H1 (cell line): ENCODE data around the gene PRDM1. TPM values are rescaled to one million over a fixed set of nuclear protein-coding genes. Genes with fewer than 3 reads are reported as not detected.

Experiments
- CTCF ChIA-PET: fragments of 300-600 bp; sonication (Branson Sonifier 250); formaldehyde crosslinking; loops from one replicate; lab custom pipeline; 2021; ENCODE audit not compliant: partially characterized antibody; lab: Charles Lee
- POLR2A ChIA-PET: fragments of 300-600 bp; sonication (Branson Sonifier 250); formaldehyde crosslinking; loops from one replicate; lab custom pipeline; 2021; ENCODE audit warnings: inconsistent platforms; ENCODE audit not compliant: partially characterized antibody; lab: Charles Lee
- DNase-seq, 2 experiments: peaks; one replicate each; pipeline versions ENCODE4 v3.0.0 to v3.0.0-alpha.2; 2010 to 2022; ENCODE audit warnings: low spot score in 2 of 2, low read depth in 1 of 2, mixed read lengths in 1 of 2
- FAIRE-seq: peaks from 2 replicates; lab custom pipeline; 2011; peaks lifted over from hg19 to GRCh38; lab: Jason Lieb, UNC
- H2AFZ ChIP-seq: 2 replicates; pipeline ENCODE4 v1.8.1; 2012; ENCODE audit warnings: low read length, inconsistent platforms
- H2AK5ac ChIP-seq: 2 replicates; pipeline ENCODE4 v1.6.1; 2013; ENCODE audit warnings: low read depth, low read length
- H2BK120ac ChIP-seq: replicated peaks from 2 replicates; pipeline ENCODE3; 2013; ENCODE audit warnings: low read depth, low read length, inconsistent platforms
- H2BK12ac ChIP-seq: 2 replicates; pipeline ENCODE4 v1.6.1; 2013; ENCODE audit warnings: low read depth, low read length
- H2BK15ac ChIP-seq: 2 replicates; pipeline ENCODE4 v1.6.1; 2013; ENCODE audit warnings: low read length
- H2BK20ac ChIP-seq: 2 replicates; pipeline ENCODE4 v1.6.1; 2013; ENCODE audit warnings: low read length
- H2BK5ac ChIP-seq: 2 replicates; pipeline ENCODE4 v1.6.1; 2013; ENCODE audit warnings: low read depth, low read length
- H3K14ac ChIP-seq: 2 replicates; pipeline ENCODE4 v1.6.1; 2013; ENCODE audit warnings: inconsistent platforms; ENCODE audit not compliant: insufficient read length
- H3K18ac ChIP-seq: 2 replicates; pipeline ENCODE4 v1.6.1; 2013; ENCODE audit warnings: low read length; ENCODE audit errors: extremely low read depth
- H3K23ac ChIP-seq: 2 replicates; pipeline ENCODE4 v1.6.1; 2013; ENCODE audit warnings: inconsistent platforms; ENCODE audit not compliant: insufficient read length
- H3K23me2 ChIP-seq: 2 replicates; pipeline ENCODE4 v1.6.1; 2013; ENCODE audit warnings: low read depth, low read length
- H3K27ac ChIP-seq: 2 replicates; pipeline ENCODE4 v1.6.1; 2011; ENCODE audit warnings: low read depth, low read length, inconsistent platforms
- H3K27me3 ChIP-seq, 4 experiments: replicated peaks in 1 of 4; 1 replicate in 1 of 4; 2 replicates in 3 of 4; pipeline versions ENCODE4 v1.6.1 to v1.8.1; 2011 to 2013; ENCODE audit warnings: low read length in 3 of 4, mild to moderate bottlenecking in 3 of 4, inconsistent platforms in 2 of 4, mixed read lengths in 2 of 4, moderate library complexity in 1 of 4; ENCODE audit not compliant: control insufficient read depth in 3 of 4, insufficient read depth in 3 of 4; ENCODE audit errors: extremely low read depth in 1 of 4
- H3K36me3 ChIP-seq, 4 experiments: 2 replicates each; pipeline versions ENCODE4 v1.6.1 to v1.8.1; 2011 to 2013; ENCODE audit warnings: mild to moderate bottlenecking in 4 of 4, low read length in 3 of 4, moderate library complexity in 2 of 4, control low read depth in 1 of 4, inconsistent platforms in 1 of 4; ENCODE audit not compliant: insufficient read depth in 4 of 4, control insufficient read depth in 2 of 4
- H3K4ac ChIP-seq: replicated peaks from 2 replicates; pipeline ENCODE3; 2013; ENCODE audit warnings: low read length, low read depth, mixed read lengths, inconsistent platforms; ENCODE audit not compliant: insufficient read length
- H3K4me1 ChIP-seq, 4 experiments: replicated peaks in 1 of 4; 1 replicate in 1 of 4; 2 replicates in 3 of 4; pipeline versions ENCODE4 v1.6.1 to v1.8.1; 2011 to 2013; ENCODE audit warnings: low read length in 3 of 4, inconsistent platforms in 2 of 4, mixed read lengths in 1 of 4; ENCODE audit not compliant: insufficient read depth in 4 of 4, control insufficient read depth in 3 of 4
- H3K4me2 ChIP-seq, 2 experiments: 2 replicates each; pipeline versions ENCODE4 v1.6.1 to v1.8.1; 2011 to 2013; ENCODE audit warnings: low read depth in 2 of 2, low read length in 2 of 2, control low read depth in 1 of 2, inconsistent platforms in 1 of 2, mild to moderate bottlenecking in 1 of 2; ENCODE audit not compliant: insufficient read depth in 1 of 2
- H3K4me3 ChIP-seq, 4 experiments: fragments of 200-600, 300-600 bp in 1 of 4; sonication (generic), shearing (Covaris generic), sonication (Bioruptor Twin) in 1 of 4; 2 replicates each; pipeline versions ENCODE4 v1.5.1 to v1.8.1; 2011 to 2016; ENCODE audit warnings: low read length in 4 of 4, low read depth in 3 of 4, control low read depth in 2 of 4, inconsistent platforms in 2 of 4, mild to moderate bottlenecking in 2 of 4, mixed read lengths in 1 of 4, moderate library complexity in 1 of 4; ENCODE audit not compliant: insufficient read depth in 2 of 4; ENCODE audit errors: extremely low read depth in 1 of 4
- H3K56ac ChIP-seq: replicated peaks from 2 replicates; pipeline ENCODE3; 2013; ENCODE audit warnings: low read depth, mild to moderate bottlenecking, mixed read lengths, low read length, inconsistent platforms; ENCODE audit not compliant: insufficient read length
- H3K79me1 ChIP-seq: 2 replicates; pipeline ENCODE4 v1.6.1; 2013; ENCODE audit warnings: low read depth, low read length, control low read depth
- H3K79me2 ChIP-seq, 2 experiments: 2 replicates each; pipeline versions ENCODE4 v1.6.1 to v1.8.1; 2012 to 2013; ENCODE audit warnings: low read length in 2 of 2, mild to moderate bottlenecking in 2 of 2, inconsistent platforms in 1 of 2; ENCODE audit not compliant: insufficient read depth in 2 of 2, control insufficient read depth in 1 of 2
- H3K9ac ChIP-seq, 4 experiments: replicated peaks in 1 of 4; 1 replicate in 1 of 4; 2 replicates in 3 of 4; pipeline versions ENCODE4 v1.6.1 to v1.8.1; 2011 to 2013; ENCODE audit warnings: low read depth in 3 of 4, low read length in 3 of 4, control low read depth in 2 of 4, mild to moderate bottlenecking in 2 of 4, moderate library complexity in 2 of 4, inconsistent platforms in 1 of 4; ENCODE audit errors: extremely low read depth in 1 of 4
- H3K9me3 ChIP-seq, 2 experiments: 2 replicates each; pipeline versions ENCODE4 v1.6.1 to v1.8.1; 2012 to 2013; ENCODE audit warnings: mild to moderate bottlenecking in 2 of 2, moderate library complexity in 2 of 2, control low read depth in 1 of 2, inconsistent platforms in 1 of 2, low read depth in 1 of 2, low read length in 1 of 2, mixed read lengths in 1 of 2; ENCODE audit not compliant: insufficient read depth in 2 of 2
- H4K20me1 ChIP-seq, 2 experiments: replicated peaks in 1 of 2; 2 replicates each; pipeline versions ENCODE3 to v1.8.1; 2011 to 2013; ENCODE audit warnings: inconsistent platforms in 2 of 2, low read length in 2 of 2, mild to moderate bottlenecking in 1 of 2; ENCODE audit not compliant: insufficient read depth in 2 of 2, control insufficient read depth in 1 of 2
- H4K5ac ChIP-seq: 2 replicates; pipeline ENCODE4 v1.6.1; 2013; ENCODE audit warnings: low read length, low read depth, mixed read lengths, inconsistent platforms; ENCODE audit not compliant: insufficient read length
- H4K8ac ChIP-seq: 2 replicates; pipeline ENCODE4 v1.8.0; 2013; ENCODE audit warnings: mild to moderate bottlenecking, moderate library complexity, low read length, inconsistent platforms; ENCODE audit not compliant: insufficient read depth; ENCODE audit errors: extremely low read depth
- H4K91ac ChIP-seq: replicated peaks from 2 replicates; pipeline ENCODE3; 2013; ENCODE audit warnings: low read length, mixed read lengths, inconsistent platforms; ENCODE audit not compliant: insufficient read length
- BACH1 ChIP-seq: IDR thresholded peaks from 2 replicates; pipeline ENCODE4 v1.6.1; 2012; ENCODE audit warnings: low read length, improper control_type of control experiment
- CHD1 ChIP-seq: IDR thresholded peaks from 2 replicates; pipeline ENCODE4 v1.6.1; 2012; ENCODE audit warnings: low read depth, low read length, improper control_type of control experiment
- GTF2F1 ChIP-seq: IDR thresholded peaks from 2 replicates; pipeline ENCODE4 v1.6.1; 2012; ENCODE audit warnings: low read depth, low read length, improper control_type of control experiment, borderline replicate concordance
- JUN ChIP-seq: IDR thresholded peaks from 2 replicates; pipeline ENCODE4 v1.6.1; 2011; ENCODE audit warnings: low read depth, mild to moderate bottlenecking, improper control_type of control experiment, low read length
- RFX5 ChIP-seq: IDR thresholded peaks from 2 replicates; pipeline ENCODE4 v1.6.1; 2011; ENCODE audit warnings: low read depth, low read length, improper control_type of control experiment, borderline replicate concordance
- SP1 ChIP-seq: IDR thresholded peaks from 2 replicates; pipeline ENCODE4 v1.6.1; 2011; ENCODE audit warnings: low read depth, low read length
- TEAD4 ChIP-seq: IDR thresholded peaks from 2 replicates; pipeline ENCODE4 v1.6.1; 2012; ENCODE audit warnings: low read depth, low read length, inconsistent platforms, mixed read lengths
- whole genome bisulfite sequencing, 2 experiments: shearing (Covaris generic) in 1 of 2; methylation state at CpG; one replicate each; pipeline versions ENCODE4 v1.1.6 to v1.1.7; 2013 to 2015; ENCODE audit warnings: low lambda C conversion rate in 2 of 2, mixed read lengths in 2 of 2, inconsistent platforms in 1 of 2, low coverage in 1 of 2, missing lambda C conversion rate in 1 of 2; ENCODE audit not compliant: insufficient replicate concordance in 2 of 2, insufficient coverage in 1 of 2, insufficient read length in 1 of 2; ENCODE audit errors: extremely low coverage in 1 of 2, missing lambda C conversion rate in 1 of 2; 5-methylcytosine and 5-hydroxymethylcytosine counted together
- polyA plus RNA-seq, 7 experiments: library from polyadenylated mRNA; depleted of rRNA in 3 of 7; stranded (reverse) in 5 of 7; unstranded in 2 of 7; fragments of >200 nt in 5 of 7; fragments of 200-250 nt in 2 of 7; gene quantifications; 1 replicate in 5 of 7; 2 replicates in 1 of 7; 4 replicates in 1 of 7; pipeline versions ENCODE4 v1.2.1 to v1.2.3, GENCODE V29; 2011 to 2013; ENCODE audit warnings: missing spikeins in 2 of 7, mixed read lengths in 2 of 7
- total RNA-seq: library from RNA; stranded (reverse); fragmentation: NEBNext Ultra II Directional; extraction: Animal tissue kit (Norgen Biotek cat#: 25700); gene quantifications from 2 replicates; pipeline ENCODE4 v1.2.1, GENCODE V29; 2021

The PRDM1 gene
- total and polyA plus RNA-seq, 2 of the 8 experiments (the other 6 are each of a cell fraction or from before 2014, with no cell fraction given): 0.21 to 0.74 TPM

GRCh38 chr6:106156863-106157262, 70.7 kb downstream of the PRDM1 start:
- Histone ChIP-seq H4K91ac (no peak overlapping the region), H3K9ac (no peak overlapping the region), H3K27me3 (no peaks in the 10 kb centered on the region; a peak in 1 of 7 replicates), H4K5ac (no peak overlapping the region), H3K4me3 (no peak overlapping the region), H3K9me3 (no peaks in the 10 kb centered on the region), H3K4me2 (no peak overlapping the region), H2AFZ (no peak overlapping the region), H3K4me1 (peaks cover 0 to 5% (median under 1%) of the 10 kb centered on the region in 4 experiments; a peak in 1 of 7 replicates), H4K8ac (no peak overlapping the region), H2BK20ac (no peak overlapping the region), H3K27ac (no peak overlapping the region), H3K56ac (no peak overlapping the region), H2BK15ac (no peak overlapping the region), H2AK5ac (no peak overlapping the region), H3K36me3 (no peaks in the 10 kb centered on the region), H3K23me2 (no peaks in the 10 kb centered on the region), H3K18ac (no peak overlapping the region), H3K4ac (no peak overlapping the region), H4K20me1 (no peaks in the 10 kb centered on the region), H3K79me2 (no peaks in the 10 kb centered on the region), H3K14ac (no peak overlapping the region), H3K23ac (no peak overlapping the region), H2BK5ac (no peak overlapping the region), H2BK120ac (no peak overlapping the region), H3K79me1 (no peaks in the 10 kb centered on the region), H2BK12ac (0 out of 2 replicates have a peak overlapping the region, but pooled peaks have one; percentile 12)
- WGBS, 2 experiments: 83% methylated on average over 3 of the region's 3 CpGs; no CpG with 5 or more reads in 1 of the 2 experiments
- ChIA-PET CTCF (interaction anchor here (0.9 to 5.3 kb wide), 8 partner anchors 12 to 144 kb away, joined by 3 to 38 read pairs (median 4); no protein-coding TSS in a partner anchor), POLR2A (interaction anchor here (0.7 to 1.0 kb wide), 2 partner anchors 14 to 157 kb away, joined by 3 read pairs; no protein-coding TSS in a partner anchor)
- no peak for DNase-seq
- FAIRE-seq: no peak
- TF ChIP-seq SP1: no peak
- no peak for TF ChIP-seq RFX5
- TF ChIP-seq GTF2F1: no peak
- TF ChIP-seq CHD1: no peak
- no peak for TF ChIP-seq JUN
- no peak for TF ChIP-seq TEAD4
- TF ChIP-seq BACH1: no peak
